Hepatocyte (in vitro differentiated cells): ENCODE data around the gene RRP12.

Experiments
- EZH2phosphoT487 ChIP-seq: fragments of 200-600 bp; sonication (generic); IDR thresholded peaks from one replicate; pipeline ENCODE4 v1.6.1; 2018; ENCODE audit warnings: antibody characterized with exemption, mild to moderate bottlenecking, low read depth, moderate library complexity; ENCODE audit not compliant: unreplicated experiment, severe bottlenecking
- TF ChIP-seq, protein P1 (sequence below): fragments of 200-600 bp; sonication (generic); IDR thresholded peaks from 2 replicates; pipeline ENCODE4 v1.5.1; 2016; ENCODE audit warnings: antibody characterized with exemption, mild to moderate bottlenecking; ENCODE audit not compliant: poor library complexity

DNA sequence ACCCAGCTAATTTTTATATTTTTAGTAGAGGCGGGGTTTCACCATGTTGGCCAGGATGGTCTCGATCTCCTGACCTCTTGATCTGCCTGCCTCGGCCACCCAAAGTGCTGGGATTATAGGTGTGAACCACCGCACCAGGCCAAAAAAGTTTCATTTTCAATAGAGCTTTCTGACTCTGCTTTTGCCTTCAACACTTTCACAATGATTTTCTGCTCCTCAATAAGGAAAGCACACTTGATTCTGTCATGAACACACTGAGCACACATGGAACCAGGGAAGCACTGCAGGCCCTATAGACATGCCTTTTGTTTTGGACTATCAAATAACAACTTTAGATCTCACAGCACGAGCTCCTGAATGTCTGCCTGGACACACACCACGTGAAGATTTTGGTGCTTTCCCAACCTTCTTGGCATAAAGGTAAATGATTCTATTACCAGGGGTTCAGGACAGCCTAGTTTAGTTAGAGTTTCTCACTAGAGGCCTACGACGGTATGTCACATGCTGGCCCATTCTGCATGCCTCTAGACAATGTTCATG, 8.0 kb downstream of the RRP12 start:
- no peak for TF ChIP-seq EZH2phosphoT487
- TF ChIP-seq, protein P1, sequence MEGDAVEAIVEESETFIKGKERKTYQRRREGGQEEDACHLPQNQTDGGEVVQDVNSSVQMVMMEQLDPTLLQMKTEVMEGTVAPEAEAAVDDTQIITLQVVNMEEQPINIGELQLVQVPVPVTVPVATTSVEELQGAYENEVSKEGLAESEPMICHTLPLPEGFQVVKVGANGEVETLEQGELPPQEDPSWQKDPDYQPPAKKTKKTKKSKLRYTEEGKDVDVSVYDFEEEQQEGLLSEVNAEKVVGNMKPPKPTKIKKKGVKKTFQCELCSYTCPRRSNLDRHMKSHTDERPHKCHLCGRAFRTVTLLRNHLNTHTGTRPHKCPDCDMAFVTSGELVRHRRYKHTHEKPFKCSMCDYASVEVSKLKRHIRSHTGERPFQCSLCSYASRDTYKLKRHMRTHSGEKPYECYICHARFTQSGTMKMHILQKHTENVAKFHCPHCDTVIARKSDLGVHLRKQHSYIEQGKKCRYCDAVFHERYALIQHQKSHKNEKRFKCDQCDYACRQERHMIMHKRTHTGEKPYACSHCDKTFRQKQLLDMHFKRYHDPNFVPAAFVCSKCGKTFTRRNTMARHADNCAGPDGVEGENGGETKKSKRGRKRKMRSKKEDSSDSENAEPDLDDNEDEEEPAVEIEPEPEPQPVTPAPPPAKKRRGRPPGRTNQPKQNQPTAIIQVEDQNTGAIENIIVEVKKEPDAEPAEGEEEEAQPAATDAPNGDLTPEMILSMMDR: no peak
